ENCODE data around the gene CNIH2. TPM values are rescaled to one million over a fixed set of nuclear protein-coding genes. Genes with fewer than 3 reads are reported as not detected.
A peak's percentile ranks its signal among the peaks of the same experiment; 100 is the strongest.
"Not testable (repeated sequence)": the region's sequence is repeated elsewhere in the genome, so short reads cannot be mapped to it uniquely, and the experiment has no call there.

CNIH2 gene
- total RNA-seq, 8 experiments from 2014 or later = 0.41 to 53.9 (median 32.4) TPM

- in situ Hi-C loops (cut with MboI; ENCODE audit: low pct_unique_long_range_greater_than_20kb in 2 of 9, low sequenced_read_pairs in 9 of 9, unreplicated experiment in 9 of 9) = no loop called here
- ATAC-seq (replicated peaks in 6 of 8) = peak; percentile 26 to 80 (median 52)
- H3K27ac ChIP-seq = peak overlapping the region; percentile 73 to 78
- peaks cover 32 to 38% of the 10 kb centered on the region in 2 donors for H3K4me1 ChIP-seq (replicated peaks in 1 of 2)
- H3K4me3 ChIP-seq = no peak overlapping the region
- WGBS, 10 experiments = 0 to 90% (median 76%) methylated on average over 1 to 3 of the region's 16 CpGs; no CpG with 5 or more reads in 4 of the 10 experiments
Measured at GRCh38 chr11:66317723-66318599, 40.0 kb downstream of the CNIH2 start.

- ATAC-seq (replicated peaks in 6 of 8) = no peak
- in situ Hi-C loops (cut with MboI; ENCODE audit: low pct_unique_long_range_greater_than_20kb in 2 of 9, low sequenced_read_pairs in 9 of 9, unreplicated experiment in 9 of 9) = no loop called here
- H3K27ac ChIP-seq = peak overlapping the region in 1 of 2 donors; percentile 78
- H3K4me1 ChIP-seq (replicated peaks in 1 of 2) = peaks cover 30 to 32% of the 10 kb centered on the region in 2 donors
- 17 to 100% (median 50%) methylated on average over 1 to 3 of the region's 3 CpGs; no CpG with 5 or more reads in 5 of the 10 experiments for WGBS, 10 experiments
- no peak overlapping the region for H3K4me3 ChIP-seq
Measured at GRCh38 chr11:66318600-66318970, 40.6 kb downstream of the CNIH2 start.

- H3K27ac ChIP-seq; H3K4me3 ChIP-seq; in situ Hi-C loops (cut with MboI; ENCODE audit: low pct_unique_long_range_greater_than_20kb in 2 of 9, low sequenced_read_pairs in 9 of 9, unreplicated experiment in 9 of 9); ATAC-seq (replicated peaks in 6 of 8): not testable (repeated sequence)
- 100% methylated on average over 1 of the region's 2 CpGs; no CpG with 5 or more reads in 9 of the 10 experiments for WGBS, 10 experiments
- H3K4me1 ChIP-seq (replicated peaks in 1 of 2) = peaks cover 31 to 32% of the 10 kb centered on the region in 2 donors
Measured at GRCh38 chr11:66320289-66320688, 42.3 kb downstream of the CNIH2 start.

- H3K4me3 ChIP-seq; ATAC-seq (replicated peaks in 6 of 8); in situ Hi-C loops (cut with MboI; ENCODE audit: low pct_unique_long_range_greater_than_20kb in 2 of 9, low sequenced_read_pairs in 9 of 9, unreplicated experiment in 9 of 9); H3K27ac ChIP-seq: not testable (repeated sequence)
- peaks cover 32 to 36% of the 10 kb centered on the region in 2 donors for H3K4me1 ChIP-seq (replicated peaks in 1 of 2)
- 80 to 100% (median 90%) methylated on average over 1 to 2 of the region's 6 CpGs; no CpG with 5 or more reads in 7 of the 10 experiments for WGBS, 10 experiments
Measured at GRCh38 chr11:66320748-66321147, 42.8 kb downstream of the CNIH2 start.

- 48 to 100% (median 92%) methylated on average over 1 to 4 of the region's 4 CpGs; no CpG with 5 or more reads in 3 of the 10 experiments for WGBS, 10 experiments
- Histone ChIP-seq H3K27ac (no peak overlapping the region), H3K4me1 (replicated peaks in 1 of 2) (peaks cover 37 to 41% of the 10 kb centered on the region in 2 donors), H3K4me3 (no peak overlapping the region)
- ATAC-seq (replicated peaks in 6 of 8) = no peak
- in situ Hi-C loops (cut with MboI; ENCODE audit: low pct_unique_long_range_greater_than_20kb in 2 of 9, low sequenced_read_pairs in 9 of 9, unreplicated experiment in 9 of 9) = no loop called here
Measured at GRCh38 chr11:66321606-66322005, 43.6 kb downstream of the CNIH2 start.

- no peak overlapping the region for H3K27ac ChIP-seq
- ATAC-seq (replicated peaks in 6 of 8) = peak in 2 of 8 experiments; percentile 15 to 25
- WGBS, 10 experiments = 53 to 100% (median 100%) methylated on average over 1 to 3 of the region's 11 CpGs; no CpG with 5 or more reads in 4 of the 10 experiments
- H3K4me3 ChIP-seq = no peak overlapping the region
- in situ Hi-C loops (cut with MboI; ENCODE audit: low pct_unique_long_range_greater_than_20kb in 2 of 9, low sequenced_read_pairs in 9 of 9, unreplicated experiment in 9 of 9) = no loop called here
- H3K4me1 ChIP-seq (replicated peaks in 1 of 2) = peaks cover 37 to 41% of the 10 kb centered on the region in 2 donors
Measured at GRCh38 chr11:66322732-66323427, 44.9 kb downstream of the CNIH2 start.

GRCh38 chr11:66323684-66324083 is 45.7 kb downstream of the CNIH2 start:
- whole genome bisulfite sequencing, 10 experiments = no CpG with 5 or more reads among the region's 1 CpG
- in situ Hi-C loops (cut with MboI; ENCODE audit: low pct_unique_long_range_greater_than_20kb in 2 of 9, low sequenced_read_pairs in 9 of 9, unreplicated experiment in 9 of 9) = no loop called here
- H3K4me1 ChIP-seq (replicated peaks in 1 of 2) = peaks cover 37 to 41% of the 10 kb centered on the region in 2 donors
- no peak overlapping the region for H3K4me3 ChIP-seq
- no peak overlapping the region for H3K27ac ChIP-seq
- ATAC-seq (replicated peaks in 6 of 8) = no peak

- in situ Hi-C loops (cut with MboI; ENCODE audit: low pct_unique_long_range_greater_than_20kb in 2 of 9, low sequenced_read_pairs in 9 of 9, unreplicated experiment in 9 of 9) = loop anchor here in 1 of 9 experiments (25.0 kb wide), 1 partner anchor 112 kb away; no protein-coding TSS in a partner anchor
- H3K4me3 ChIP-seq = no peak overlapping the region
- 0 to 67% (median 46%) methylated on average over 1 to 3 of the region's 10 CpGs; no CpG with 5 or more reads in 7 of the 10 experiments for WGBS, 10 experiments
- no peak for ATAC-seq (replicated peaks in 6 of 8)
- peaks cover 38 to 41% of the 10 kb centered on the region in 2 donors for H3K4me1 ChIP-seq (replicated peaks in 1 of 2)
- H3K27ac ChIP-seq = peak overlapping the region in 1 of 2 donors; percentile 27
Measured at GRCh38 chr11:66324664-66325063, 46.7 kb downstream of the CNIH2 start.

GRCh38 chr11:66325263-66325671 is 47.3 kb downstream of the CNIH2 start:
- Histone ChIP-seq H3K27ac (peak overlapping the region in 1 of 2 donors; percentile 27), H3K4me1 (replicated peaks in 1 of 2) (peaks cover 38 to 41% of the 10 kb centered on the region in 2 donors), H3K4me3 (no peak overlapping the region)
- peak in 2 of 8 experiments; percentile 8 to 17 for ATAC-seq (replicated peaks in 6 of 8)
- 40% methylated on average over 1 of the region's 8 CpGs; no CpG with 5 or more reads in 9 of the 10 experiments for WGBS, 10 experiments
- in situ Hi-C loops (cut with MboI; ENCODE audit: low pct_unique_long_range_greater_than_20kb in 2 of 9, low sequenced_read_pairs in 9 of 9, unreplicated experiment in 9 of 9) = loop anchor here in 1 of 9 experiments (25.0 kb wide), 1 partner anchor 113 kb away; no protein-coding TSS in a partner anchor

- ATAC-seq (replicated peaks in 6 of 8) = peak; percentile 2 to 66 (median 55)
- peaks cover 38 to 41% of the 10 kb centered on the region in 2 donors for H3K4me1 ChIP-seq (replicated peaks in 1 of 2)
- in situ Hi-C loops (cut with MboI; ENCODE audit: low pct_unique_long_range_greater_than_20kb in 2 of 9, low sequenced_read_pairs in 9 of 9, unreplicated experiment in 9 of 9) = loop anchor here in 1 of 9 experiments (25.0 kb wide), 1 partner anchor 114 kb away; no protein-coding TSS in a partner anchor
- no peak overlapping the region for H3K4me3 ChIP-seq
- H3K27ac ChIP-seq = peak overlapping the region in 1 of 2 donors; percentile 74
- WGBS, 10 experiments = 0 to 60% (median 23%) methylated on average over 1 to 3 of the region's 21 CpGs; no CpG with 5 or more reads in 7 of the 10 experiments
Measured at GRCh38 chr11:66326261-66327111, 48.5 kb downstream of the CNIH2 start.

GRCh38 chr11:66327171-66328030 is 49.4 kb downstream of the CNIH2 start:
- in situ Hi-C loops (cut with MboI; ENCODE audit: low pct_unique_long_range_greater_than_20kb in 2 of 9, low sequenced_read_pairs in 9 of 9, unreplicated experiment in 9 of 9) = loop anchor here in 1 of 9 experiments (25.0 kb wide), 1 partner anchor 115 kb away; no protein-coding TSS in a partner anchor
- H3K4me3 ChIP-seq = no peak overlapping the region
- 0 to 100% (median 52%) methylated on average over 1 to 7 of the region's 10 CpGs; no CpG with 5 or more reads in 6 of the 10 experiments for WGBS, 10 experiments
- peak overlapping the region in 1 of 2 donors; percentile 74 for H3K27ac ChIP-seq
- ATAC-seq (replicated peaks in 6 of 8) = peak; percentile 2 to 46 (median 10)
- peaks cover 38 to 41% of the 10 kb centered on the region in 2 donors for H3K4me1 ChIP-seq (replicated peaks in 1 of 2)

All from motor neuron (in vitro differentiated cells).